Panc1 (cell line): ENCODE measurements around the gene ZNF18. TPM values are rescaled to one million over a fixed set of nuclear protein-coding genes. Genes with fewer than 3 reads are reported as not detected.

Source experiments
- ATAC-seq: fragments of 200-7000 bp; cut with Tn5 transposase; 2 replicates; pipeline ENCODE4 v1.9.1; 2020; ENCODE audit warnings: mild to moderate bottlenecking, moderate library complexity
- Bru-seq: library from RNA; stranded (reverse); fragments of 400-500 nt; gene quantifications from one replicate; lab custom pipeline; 2021; lab: Mats Ljungman, UMichigan
- BruChase-seq, 2 experiments: library from RNA; stranded (reverse); fragments of 400-500 nt; gene quantifications; one replicate each; lab custom pipeline; 2021; lab: Mats Ljungman, UMichigan
- BruUV-seq: library from RNA; stranded (reverse); fragments of 400-500 nt; replicated peaks from 2 replicates; lab custom pipeline; 2021; lab: Mats Ljungman, UMichigan
- CTCF ChIA-PET: fragments of 300-600 bp; sonication (Branson Sonifier 250); formaldehyde crosslinking; loops from one replicate; lab custom pipeline; 2022; ENCODE audit warnings: antibody characterized with exemption; lab: Charles Lee
- POLR2A ChIA-PET: fragments of 300-600 bp; sonication (Branson Sonifier 250); formaldehyde crosslinking; loops from one replicate; lab custom pipeline; 2022; ENCODE audit warnings: antibody characterized with exemption; lab: Charles Lee
- DNase-seq: peaks from one replicate; pipeline ENCODE4 v3.0.0-alpha.2; 2010; ENCODE audit warnings: low read depth, low spot score
- H3K27ac ChIP-seq: 2 replicates; pipeline ENCODE4 v1.5.1; 2011; ENCODE audit warnings: mild to moderate bottlenecking, low read length, inconsistent platforms
- H3K27me3 ChIP-seq: fragments of 200-500 bp; sonication (Bioruptor generic); 2 replicates; pipeline ENCODE4 v1.6.0; 2014; ENCODE audit warnings: low read length, inconsistent platforms; ENCODE audit not compliant: control insufficient read depth, insufficient read depth
- H3K36me3 ChIP-seq: fragments of 200-500 bp; sonication (Bioruptor generic); 2 replicates; pipeline ENCODE4 v1.5.1; 2014; ENCODE audit warnings: inconsistent platforms, mild to moderate bottlenecking, low read length, moderate library complexity; ENCODE audit not compliant: control insufficient read depth, insufficient read depth
- H3K4me1 ChIP-seq: 2 replicates; pipeline ENCODE4 v1.5.1; 2011; ENCODE audit warnings: inconsistent platforms, mild to moderate bottlenecking, low read length, moderate library complexity; ENCODE audit not compliant: control insufficient read depth, insufficient read depth
- H3K4me3 ChIP-seq, 2 experiments: 2 replicates each; pipeline ENCODE4 v1.5.1; 2011 to 2012; ENCODE audit warnings: low read depth in 2 of 2, low read length in 2 of 2, mild to moderate bottlenecking in 2 of 2, inconsistent platforms in 1 of 2, moderate library complexity in 1 of 2
- H3K9me3 ChIP-seq: fragments of 200-500 bp; sonication (Bioruptor generic); 2 replicates; pipeline ENCODE4 v1.5.1; 2014; ENCODE audit warnings: low read depth, mild to moderate bottlenecking, inconsistent platforms, low read length, moderate library complexity; ENCODE audit not compliant: control insufficient read depth, insufficient read depth
- POLR2AphosphoS5 ChIP-seq: IDR thresholded peaks from 2 replicates; pipeline ENCODE4 v1.6.1; 2012; ENCODE audit warnings: mild to moderate bottlenecking, low read depth, low read length, moderate library complexity
- SIN3A ChIP-seq: IDR thresholded peaks from 2 replicates; pipeline ENCODE4 v1.6.1; 2012; ENCODE audit warnings: low read depth, mild to moderate bottlenecking, low read length, moderate library complexity, borderline replicate concordance; ENCODE audit not compliant: insufficient read depth
- TCF7L2 ChIP-seq: IDR thresholded peaks from 2 replicates; pipeline ENCODE4 v1.6.1; 2011; ENCODE audit warnings: mild to moderate bottlenecking, low read depth, low read length, inconsistent platforms
- in situ Hi-C: cut with HindIII; loops from 2 replicates; pipeline ENCODE4 v1.10.0; 2016; ENCODE audit warnings: low sequenced_read_pairs, low pct_unique_long_range_greater_than_20kb
- intact Hi-C: fragments of 100-400 bp; cut with micrococcal nuclease; formaldehyde crosslinking; loops from one replicate; pipeline ENCODE4 v1.10.0; 2022; ENCODE audit not compliant: unreplicated experiment
- long read RNA-seq: library from polyadenylated mRNA; unstranded; transcript quantifications from one replicate; pipeline ENCODE4 v2.0.0, GENCODE V29; 2021; ENCODE audit not compliant: unreplicated experiment
- polyA plus RNA-seq: library from polyadenylated mRNA; unstranded; fragments of >200 nt; gene quantifications from one replicate; pipeline ENCODE4 v1.2.1, GENCODE V29; 2012; ENCODE audit warnings: missing spikeins; ENCODE audit not compliant: insufficient read length
- total RNA-seq: library from RNA; stranded (reverse); gene quantifications from one replicate; pipeline ENCODE4 v1.2.1, GENCODE V29; 2021; ENCODE audit not compliant: unreplicated experiment
- TF ChIP-seq, protein P1 (sequence below), 2 experiments: IDR thresholded peaks; 2 replicates each; pipeline ENCODE4 v1.6.1; 2011 to 2012; ENCODE audit warnings: low read depth in 2 of 2, control low read depth in 1 of 2, low read length in 1 of 2, mild to moderate bottlenecking in 1 of 2, moderate library complexity in 1 of 2; ENCODE audit not compliant: insufficient read depth in 1 of 2
- TF ChIP-seq, protein P2 (sequence below): fragments of 450-650 bp; IDR thresholded peaks from 2 replicates; pipeline ENCODE4 v1.5.1; 2017; ENCODE audit warnings: mild to moderate bottlenecking

Gene ZNF18
- total RNA-seq (7.4 TPM), Bru-seq, nascent RNA (percentile 63 among the genes with signal in this experiment), BruChase-seq, experiment 1, labeled RNA remaining after a 2-hour chase (percentile 73 among the genes with signal in this experiment), BruChase-seq, experiment 2, labeled RNA remaining after a 6-hour chase (percentile 69 among the genes with signal in this experiment)
- 3.9 TPM for polyA plus RNA-seq
- long read RNA-seq, partial matches to known transcripts, result 0 of 9 reads
- long read RNA-seq, other reads (novel, unspliced or antisense), result 4 of 9 reads

GRCh38 chr17:11997147-11997971 lies at the start of gene ZNF18:
Gene ZNF18 (minus strand): TSS chr17:11997475. CDS start chr17:11992829, 4,646 bp downstream.
- BruUV-seq, result no TSS peak
- no peaks in the 10 kb centered on the region; the same call in 1 of the 2 replicates for H3K36me3 ChIP-seq
- no peaks in the 10 kb centered on the region; the same call in 1 of the 2 replicates for H3K4me1 ChIP-seq
- CTCF ChIA-PET, result no interaction called here
- peak; percentile 99 for ATAC-seq
- no peaks in the 10 kb centered on the region for H3K9me3 ChIP-seq
- POLR2A ChIA-PET, result interaction anchor here (0.5 to 1.0 kb wide), 5 partner anchors 9 to 1212 kb away, joined by 3 to 8 read pairs (median 4); no protein-coding TSS in a partner anchor
- peak; percentile 57 for DNase-seq
- peak within 1 kb of the TSS; percentile 83 to 88 for H3K4me3 ChIP-seq
- in situ Hi-C loops, result no loop called here
- intact Hi-C loops, result no loop called here
- H3K27ac ChIP-seq, result peak within 1 kb of the TSS; percentile 91
- no peaks in the 10 kb centered on the region for H3K27me3 ChIP-seq
- TF ChIP-seq TCF7L2, result no peak
- TF ChIP-seq, protein P1, sequence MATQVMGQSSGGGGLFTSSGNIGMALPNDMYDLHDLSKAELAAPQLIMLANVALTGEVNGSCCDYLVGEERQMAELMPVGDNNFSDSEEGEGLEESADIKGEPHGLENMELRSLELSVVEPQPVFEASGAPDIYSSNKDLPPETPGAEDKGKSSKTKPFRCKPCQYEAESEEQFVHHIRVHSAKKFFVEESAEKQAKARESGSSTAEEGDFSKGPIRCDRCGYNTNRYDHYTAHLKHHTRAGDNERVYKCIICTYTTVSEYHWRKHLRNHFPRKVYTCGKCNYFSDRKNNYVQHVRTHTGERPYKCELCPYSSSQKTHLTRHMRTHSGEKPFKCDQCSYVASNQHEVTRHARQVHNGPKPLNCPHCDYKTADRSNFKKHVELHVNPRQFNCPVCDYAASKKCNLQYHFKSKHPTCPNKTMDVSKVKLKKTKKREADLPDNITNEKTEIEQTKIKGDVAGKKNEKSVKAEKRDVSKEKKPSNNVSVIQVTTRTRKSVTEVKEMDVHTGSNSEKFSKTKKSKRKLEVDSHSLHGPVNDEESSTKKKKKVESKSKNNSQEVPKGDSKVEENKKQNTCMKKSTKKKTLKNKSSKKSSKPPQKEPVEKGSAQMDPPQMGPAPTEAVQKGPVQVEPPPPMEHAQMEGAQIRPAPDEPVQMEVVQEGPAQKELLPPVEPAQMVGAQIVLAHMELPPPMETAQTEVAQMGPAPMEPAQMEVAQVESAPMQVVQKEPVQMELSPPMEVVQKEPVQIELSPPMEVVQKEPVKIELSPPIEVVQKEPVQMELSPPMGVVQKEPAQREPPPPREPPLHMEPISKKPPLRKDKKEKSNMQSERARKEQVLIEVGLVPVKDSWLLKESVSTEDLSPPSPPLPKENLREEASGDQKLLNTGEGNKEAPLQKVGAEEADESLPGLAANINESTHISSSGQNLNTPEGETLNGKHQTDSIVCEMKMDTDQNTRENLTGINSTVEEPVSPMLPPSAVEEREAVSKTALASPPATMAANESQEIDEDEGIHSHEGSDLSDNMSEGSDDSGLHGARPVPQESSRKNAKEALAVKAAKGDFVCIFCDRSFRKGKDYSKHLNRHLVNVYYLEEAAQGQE (IDR thresholded peaks at IDR 0.05; ENCODE audit: insufficient read depth in 1 of 2, low read depth in 2 of 2, low read length in 1 of 2), result 0 out of 4 replicates have a peak, but pooled peaks of 1 of the 2 experiments have one; percentile 4
- peak; percentile 93 for TF ChIP-seq POLR2AphosphoS5
- TF ChIP-seq SIN3A, result 0 out of 2 replicates have a peak, but pooled peaks have one; percentile 2
- TF ChIP-seq, protein P2, sequence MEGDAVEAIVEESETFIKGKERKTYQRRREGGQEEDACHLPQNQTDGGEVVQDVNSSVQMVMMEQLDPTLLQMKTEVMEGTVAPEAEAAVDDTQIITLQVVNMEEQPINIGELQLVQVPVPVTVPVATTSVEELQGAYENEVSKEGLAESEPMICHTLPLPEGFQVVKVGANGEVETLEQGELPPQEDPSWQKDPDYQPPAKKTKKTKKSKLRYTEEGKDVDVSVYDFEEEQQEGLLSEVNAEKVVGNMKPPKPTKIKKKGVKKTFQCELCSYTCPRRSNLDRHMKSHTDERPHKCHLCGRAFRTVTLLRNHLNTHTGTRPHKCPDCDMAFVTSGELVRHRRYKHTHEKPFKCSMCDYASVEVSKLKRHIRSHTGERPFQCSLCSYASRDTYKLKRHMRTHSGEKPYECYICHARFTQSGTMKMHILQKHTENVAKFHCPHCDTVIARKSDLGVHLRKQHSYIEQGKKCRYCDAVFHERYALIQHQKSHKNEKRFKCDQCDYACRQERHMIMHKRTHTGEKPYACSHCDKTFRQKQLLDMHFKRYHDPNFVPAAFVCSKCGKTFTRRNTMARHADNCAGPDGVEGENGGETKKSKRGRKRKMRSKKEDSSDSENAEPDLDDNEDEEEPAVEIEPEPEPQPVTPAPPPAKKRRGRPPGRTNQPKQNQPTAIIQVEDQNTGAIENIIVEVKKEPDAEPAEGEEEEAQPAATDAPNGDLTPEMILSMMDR, result no peak

- no peaks in the 10 kb centered on the region for H3K36me3 ChIP-seq
- TF ChIP-seq, protein P1 (IDR thresholded peaks at IDR 0.05; ENCODE audit: insufficient read depth in 1 of 2, low read depth in 2 of 2, low read length in 1 of 2), result no peak
- TF ChIP-seq, protein P2, result no peak
- TF ChIP-seq POLR2AphosphoS5 (no peak), TCF7L2 (no peak), SIN3A (no peak)
- ChIA-PET POLR2A (no interaction called here), CTCF (no interaction called here)
- DNase-seq (no peak), ATAC-seq (no peak)
- H3K27ac ChIP-seq, result no peak overlapping the region
- no peaks in the 10 kb centered on the region for H3K9me3 ChIP-seq
- BruUV-seq, result no TSS peak
- no peaks in the 10 kb centered on the region; the same call in 1 of the 2 replicates for H3K4me1 ChIP-seq
- H3K4me3 ChIP-seq, result no peak overlapping the region
- intact Hi-C loops, result no loop called here
- H3K27me3 ChIP-seq, result no peaks in the 10 kb centered on the region
- in situ Hi-C loops, result no loop called here
Observed at GRCh38 chr17:12046786-12047185, 49.5 kb upstream of the ZNF18 start.
